Skeletal muscle satellite cell (primary cell): Measurements from ENCODE around the gene OSBPL9.

Source experiments
- H3K27me3 ChIP-seq: 2 replicates; pipeline ENCODE4 v1.7.0; 2013; ENCODE audit warnings: low read length; ENCODE audit not compliant: control insufficient read depth, insufficient read depth
- H3K36me3 ChIP-seq: 2 replicates; pipeline ENCODE4 v1.7.0; 2013; ENCODE audit warnings: mild to moderate bottlenecking, control low read depth, low read length; ENCODE audit not compliant: insufficient read depth
- H3K4me1 ChIP-seq: 2 replicates; pipeline ENCODE4 v1.7.0; 2013; ENCODE audit warnings: low read length; ENCODE audit not compliant: control insufficient read depth, insufficient read depth
- H3K4me2 ChIP-seq: 2 replicates; pipeline ENCODE4 v1.7.0; 2013; ENCODE audit warnings: mild to moderate bottlenecking, low read length
- H3K4me3 ChIP-seq: 2 replicates; pipeline ENCODE4 v1.7.0; 2013; ENCODE audit warnings: low read length
- H3K9ac ChIP-seq: 2 replicates; pipeline ENCODE4 v1.7.0; 2013; ENCODE audit warnings: mild to moderate bottlenecking, low read depth, low read length, moderate library complexity
- H3K9me3 ChIP-seq: replicated peaks from 2 replicates; pipeline ENCODE4 v1.7.0; 2013; ENCODE audit warnings: mild to moderate bottlenecking, control low read depth, low read length

The OSBPL9 gene

GRCh38 chr1:51750729-51751128, 133.8 kb downstream of the OSBPL9 start:
- Histone ChIP-seq H3K4me3 (no peak overlapping the region), H3K9ac (no peak overlapping the region), H3K4me2 (no peak overlapping the region), H3K27me3 (no peaks in the 10 kb centered on the region), H3K4me1 (peaks cover 17% of the 10 kb centered on the region), H3K36me3 (peaks cover 6% of the 10 kb centered on the region), H3K9me3 (no peaks in the 10 kb centered on the region)

- Histone ChIP-seq H3K9me3 (no peaks in the 10 kb centered on the region), H3K4me1 (peaks cover 17% of the 10 kb centered on the region), H3K9ac (no peak overlapping the region), H3K27me3 (no peaks in the 10 kb centered on the region), H3K36me3 (peaks cover 6% of the 10 kb centered on the region), H3K4me2 (no peak overlapping the region), H3K4me3 (no peak overlapping the region)
Observed at GRCh38 chr1:51752073-51752948, 135.4 kb downstream of the OSBPL9 start.

GRCh38 chr1:51753969-51754368, 137.1 kb downstream of the OSBPL9 start:
- Histone ChIP-seq H3K9me3 (no peaks in the 10 kb centered on the region), H3K27me3 (no peaks in the 10 kb centered on the region), H3K4me2 (no peak overlapping the region), H3K4me3 (no peak overlapping the region), H3K9ac (no peak overlapping the region), H3K4me1 (peaks cover 17% of the 10 kb centered on the region), H3K36me3 (peaks cover 6% of the 10 kb centered on the region)

- no peak overlapping the region for H3K4me3 ChIP-seq
- no peak overlapping the region for H3K9ac ChIP-seq
- H3K4me1 ChIP-seq, result peaks cover 17% of the 10 kb centered on the region
- H3K9me3 ChIP-seq, result no peaks in the 10 kb centered on the region
- peaks cover 6% of the 10 kb centered on the region for H3K36me3 ChIP-seq
- H3K4me2 ChIP-seq, result no peak overlapping the region
- H3K27me3 ChIP-seq, result no peaks in the 10 kb centered on the region
Observed at GRCh38 chr1:51754666-51755065, 137.8 kb downstream of the OSBPL9 start.

GRCh38 chr1:51755437-51755836, 138.5 kb downstream of the OSBPL9 start:
- no peak overlapping the region for H3K4me3 ChIP-seq
- no peak overlapping the region for H3K9ac ChIP-seq
- peaks cover 6% of the 10 kb centered on the region for H3K36me3 ChIP-seq
- H3K4me1 ChIP-seq, result peaks cover 10% of the 10 kb centered on the region
- H3K4me2 ChIP-seq, result no peak overlapping the region
- no peaks in the 10 kb centered on the region for H3K9me3 ChIP-seq
- H3K27me3 ChIP-seq, result no peaks in the 10 kb centered on the region

- H3K4me1 ChIP-seq, result peaks cover 1% of the 10 kb centered on the region
- H3K36me3 ChIP-seq, result peaks cover 6% of the 10 kb centered on the region
- H3K4me2 ChIP-seq, result no peak overlapping the region
- no peak overlapping the region for H3K9ac ChIP-seq
- H3K27me3 ChIP-seq, result no peaks in the 10 kb centered on the region
- H3K4me3 ChIP-seq, result no peak overlapping the region
- no peaks in the 10 kb centered on the region for H3K9me3 ChIP-seq
Observed at GRCh38 chr1:51756290-51756689, 139.4 kb downstream of the OSBPL9 start.

GRCh38 chr1:51758310-51758709, 141.4 kb downstream of the OSBPL9 start:
- Histone ChIP-seq H3K27me3 (no peaks in the 10 kb centered on the region), H3K9ac (no peak overlapping the region), H3K4me3 (no peak overlapping the region), H3K4me1 (no peaks in the 10 kb centered on the region), H3K9me3 (no peaks in the 10 kb centered on the region), H3K36me3 (peaks cover 4% of the 10 kb centered on the region), H3K4me2 (no peak overlapping the region)

- H3K4me2 ChIP-seq, result no peak overlapping the region
- no peaks in the 10 kb centered on the region for H3K27me3 ChIP-seq
- no peak overlapping the region for H3K4me3 ChIP-seq
- no peaks in the 10 kb centered on the region for H3K9me3 ChIP-seq
- H3K4me1 ChIP-seq, result no peaks in the 10 kb centered on the region
- peaks cover 6% of the 10 kb centered on the region for H3K36me3 ChIP-seq
- no peak overlapping the region for H3K9ac ChIP-seq
Observed at GRCh38 chr1:51760872-51761271, 144.0 kb downstream of the OSBPL9 start.

GRCh38 chr1:51761351-51761750, 144.5 kb downstream of the OSBPL9 start:
- Histone ChIP-seq H3K9me3 (no peaks in the 10 kb centered on the region), H3K4me3 (no peak overlapping the region), H3K4me2 (no peak overlapping the region), H3K36me3 (peaks cover 8% of the 10 kb centered on the region), H3K27me3 (no peaks in the 10 kb centered on the region), H3K4me1 (no peaks in the 10 kb centered on the region), H3K9ac (no peak overlapping the region)

- H3K36me3 ChIP-seq, result peaks cover 20% of the 10 kb centered on the region
- no peak overlapping the region for H3K9ac ChIP-seq
- no peaks in the 10 kb centered on the region for H3K27me3 ChIP-seq
- H3K4me3 ChIP-seq, result no peak overlapping the region
- H3K9me3 ChIP-seq, result no peaks in the 10 kb centered on the region
- H3K4me2 ChIP-seq, result no peak overlapping the region
- no peaks in the 10 kb centered on the region for H3K4me1 ChIP-seq
Observed at GRCh38 chr1:51768971-51769588, 152.2 kb downstream of the OSBPL9 start.

- no peak overlapping the region for H3K4me3 ChIP-seq
- H3K27me3 ChIP-seq, result no peaks in the 10 kb centered on the region
- no peak overlapping the region for H3K4me2 ChIP-seq
- no peak overlapping the region for H3K9ac ChIP-seq
- H3K4me1 ChIP-seq, result no peaks in the 10 kb centered on the region
- no peaks in the 10 kb centered on the region for H3K9me3 ChIP-seq
- peaks cover 12% of the 10 kb centered on the region for H3K36me3 ChIP-seq
Observed at GRCh38 chr1:51776408-51776807, 159.5 kb downstream of the OSBPL9 start.

- Histone ChIP-seq H3K36me3 (peaks cover 34% of the 10 kb centered on the region), H3K4me2 (no peak overlapping the region)
Observed at GRCh38 chr1:51780927-51781326, 164.0 kb downstream of the OSBPL9 start.

More at GRCh38 chr1:51780927-51781326, 164.0 kb downstream of the OSBPL9 start:
- no peaks in the 10 kb centered on the region for H3K9me3 ChIP-seq
- H3K27me3 ChIP-seq, result no peaks in the 10 kb centered on the region
- H3K4me1 ChIP-seq, result no peaks in the 10 kb centered on the region
- H3K4me3 ChIP-seq, result no peak overlapping the region
- H3K9ac ChIP-seq, result no peak overlapping the region
